CD14-positive monocyte (primary cell): ENCODE results near the gene NELFA. TPM values are rescaled to one million over a fixed set of nuclear protein-coding genes. Genes with fewer than 3 reads are reported as not detected.

Experiments used
- DNase-seq, 3 donors: peaks; one replicate each; pipeline ENCODE4 v3.0.0-alpha.2; 2011 to 2022
- H2AFZ ChIP-seq: 2 replicates; pipeline ENCODE4 v1.6.0; 2012; ENCODE audit warnings: mild to moderate bottlenecking, low read depth, low read length, inconsistent platforms; ENCODE audit not compliant: insufficient read depth, poor library complexity, severe bottlenecking
- H3K27ac ChIP-seq, 2 donors: 1 replicate in 1 of 2; 2 replicates in 1 of 2; pipeline ENCODE4 v1.5.1; 2012 to 2013; ENCODE audit warnings: low read length in 2 of 2, control low read depth in 1 of 2, inconsistent platforms in 1 of 2, low read depth in 1 of 2, mild to moderate bottlenecking in 1 of 2
- H3K27me3 ChIP-seq, 2 donors: one replicate each; pipeline versions ENCODE4 v1.6.0 to v1.6.1; 2011 to 2013; ENCODE audit warnings: low read length in 2 of 2; ENCODE audit not compliant: control insufficient read depth in 2 of 2, insufficient read depth in 2 of 2
- H3K36me3 ChIP-seq, 2 donors: replicated peaks in 1 of 2; 1 replicate in 1 of 2; 2 replicates in 1 of 2; pipeline versions ENCODE4 v1.5.1 to v1.6.1; 2012 to 2013; ENCODE audit warnings: low read length in 2 of 2, control low read depth in 1 of 2, inconsistent platforms in 1 of 2, mild to moderate bottlenecking in 1 of 2; ENCODE audit not compliant: insufficient read depth in 2 of 2, control insufficient read depth in 1 of 2
- H3K4me1 ChIP-seq, 2 donors: 1 replicate in 1 of 2; 2 replicates in 1 of 2; pipeline versions ENCODE4 v1.5.1 to v1.6.1; 2012 to 2013; ENCODE audit warnings: low read length in 2 of 2, control low read depth in 1 of 2, inconsistent platforms in 1 of 2, mild to moderate bottlenecking in 1 of 2, moderate library complexity in 1 of 2; ENCODE audit not compliant: insufficient read depth in 2 of 2, control insufficient read depth in 1 of 2
- H3K4me2 ChIP-seq: replicated peaks from 2 replicates; pipeline ENCODE3; 2012; ENCODE audit warnings: low read length, moderate library complexity, mild to moderate bottlenecking; ENCODE audit not compliant: poor library complexity, severe bottlenecking; ENCODE audit errors: extremely low read depth
- H3K4me3 ChIP-seq, 3 experiments: fragments of 200-600 bp in 1 of 3; sonication (generic) in 1 of 3; replicated peaks in 1 of 3; 1 replicate in 2 of 3; 2 replicates in 1 of 3; pipeline ENCODE4 v1.5.1; 2011 to 2013; ENCODE audit warnings: low read length in 3 of 3, mild to moderate bottlenecking in 3 of 3, control low read depth in 2 of 3, low read depth in 2 of 3, inconsistent platforms in 1 of 3, moderate library complexity in 1 of 3
- H3K79me2 ChIP-seq: 2 replicates; pipeline ENCODE4 v1.6.0; 2012; ENCODE audit warnings: mild to moderate bottlenecking, control low read depth, inconsistent platforms, low read length, moderate library complexity; ENCODE audit not compliant: insufficient read depth
- H3K9ac ChIP-seq: 2 replicates; pipeline ENCODE4 v1.6.0; 2017; ENCODE audit warnings: low read length, mild to moderate bottlenecking; ENCODE audit not compliant: insufficient read depth, poor library complexity, severe bottlenecking
- H3K9me3 ChIP-seq, 2 donors: replicated peaks in 1 of 2; 1 replicate in 1 of 2; 2 replicates in 1 of 2; pipeline versions ENCODE4 v1.5.1 to v1.6.1; 2012 to 2013; ENCODE audit warnings: low read length in 2 of 2, control low read depth in 1 of 2; ENCODE audit not compliant: control insufficient read depth in 1 of 2, insufficient read depth in 1 of 2
- H4K20me1 ChIP-seq: 2 replicates; pipeline ENCODE4 v1.6.0; 2012; ENCODE audit warnings: mild to moderate bottlenecking, low read length, control low read depth, moderate library complexity; ENCODE audit not compliant: insufficient read depth
- H3K27ac Mint-ChIP-seq, 7 donors: one replicate each; pipeline ENCODE4 v1.8.0; 2020; ENCODE audit warnings: mild to moderate bottlenecking in 7 of 7, mixed read lengths in 7 of 7, moderate library complexity in 6 of 7, inconsistent platforms in 2 of 7
- H3K27me3 Mint-ChIP-seq, 3 donors: one replicate each; pipeline ENCODE4 v1.8.0; 2021 to 2022; ENCODE audit warnings: low read depth in 3 of 3, mild to moderate bottlenecking in 3 of 3, mixed read lengths in 3 of 3, moderate library complexity in 3 of 3, inconsistent platforms in 1 of 3
- H3K36me3 Mint-ChIP-seq, 2 donors: one replicate each; pipeline ENCODE4 v1.8.0; 2020; ENCODE audit warnings: mixed read lengths in 2 of 2, inconsistent platforms in 1 of 2, mild to moderate bottlenecking in 1 of 2
- H3K4me1 Mint-ChIP-seq: one replicate; pipeline ENCODE4 v1.8.0; 2020; ENCODE audit warnings: mild to moderate bottlenecking, mixed read lengths
- H3K4me3 Mint-ChIP-seq, 2 donors: one replicate each; pipeline ENCODE4 v1.8.0; 2020; ENCODE audit warnings: mild to moderate bottlenecking in 2 of 2, mixed read lengths in 2 of 2, moderate library complexity in 1 of 2
- H3K9me3 Mint-ChIP-seq, 7 donors: one replicate each; pipeline ENCODE4 v1.8.0; 2020 to 2022; ENCODE audit warnings: mixed read lengths in 7 of 7, mild to moderate bottlenecking in 6 of 7, moderate library complexity in 6 of 7, inconsistent platforms in 2 of 7
- CTCF ChIP-seq: fragments of 200-600 bp; IDR thresholded peaks from one replicate; pipeline ENCODE4 v1.8.0; 2022; ENCODE audit warnings: antibody characterized with exemption, mild to moderate bottlenecking
- WGBS: methylation state at CpG from one replicate; pipeline ENCODE4 v1.1.5; 2013; ENCODE audit warnings: missing lambda C conversion rate; ENCODE audit not compliant: insufficient coverage; 5-methylcytosine and 5-hydroxymethylcytosine counted together
- intact Hi-C, 2 donors: fragments of 100-400 bp; cut with micrococcal nuclease; formaldehyde crosslinking; loops; one replicate each; pipeline versions ENCODE4 v1.15.0 to v1.15.1; 2023
- polyA plus RNA-seq, 3 donors: library from polyadenylated mRNA; depleted of rRNA in 1 of 3; unstranded in 2 of 3; stranded (reverse) in 1 of 3; fragments of 300-500 nt in 2 of 3; fragments of >200 nt in 1 of 3; fragmentation: Illumina TruSeq in 2 of 3; gene quantifications; 1 replicate in 2 of 3; 2 replicates in 1 of 3; pipeline ENCODE4 v1.2.3, GENCODE V29; 2012 to 2021

The NELFA gene
- polyA plus RNA-seq, 3 donors: 10.0 to 22.1 (median 10.5) TPM

GRCh38 chr4:2040391-2041238 lies 31.8 kb upstream of the NELFA start:
- TF ChIP-seq CTCF: no peak
- Histone ChIP-seq H3K27me3 (peaks cover 17 to 57% of the 10 kb centered on the region in 2 donors), H3K9ac (peak overlapping the region; percentile 39), H3K4me1 (peaks cover 14 to 19% of the 10 kb centered on the region in 2 donors), H3K9me3 (peaks cover 7 to 13% of the 10 kb centered on the region in 2 donors), H4K20me1 (peaks cover 16% of the 10 kb centered on the region), H3K27ac (no peak overlapping the region), H2AFZ (peak overlapping the region; percentile 91), H3K36me3 (peaks cover 0 to 3% of the 10 kb centered on the region in 2 donors), H3K4me2 (peak overlapping the region; percentile 93), H3K79me2 (no peaks in the 10 kb centered on the region), H3K4me3 (peak overlapping the region in 1 of 3 experiments; percentile 79)
- peak overlapping the region; percentile 37 to 61 for H3K4me3 Mint-ChIP-seq
- peaks cover 12 to 21% (median 15%) of the 10 kb centered on the region in 7 donors for H3K9me3 Mint-ChIP-seq
- H3K27ac Mint-ChIP-seq: no peak overlapping the region
- no peak for DNase-seq
- H3K4me1 Mint-ChIP-seq: peaks cover 13% of the 10 kb centered on the region
- peaks cover 2 to 10% of the 10 kb centered on the region in 2 donors for H3K36me3 Mint-ChIP-seq
- WGBS: 7% methylated on average over 57 of the region's 91 CpGs
- H3K27me3 Mint-ChIP-seq: peaks cover 34 to 70% (median 36%) of the 10 kb centered on the region in 3 donors
- intact Hi-C loops: loop anchor here (2.0 to 5.0 kb wide), 2 partner anchors 30 to 33 kb away; partner anchors contain the start of gene NELFA (in 1 of the 2)

GRCh38 chr4:2036866-2037265 lies 28.1 kb upstream of the NELFA start:
- TF ChIP-seq CTCF: no peak
- H3K27ac Mint-ChIP-seq: peak overlapping the region in 1 of 7 donors; percentile 62
- H3K4me1 Mint-ChIP-seq: peaks cover 10% of the 10 kb centered on the region
- no peaks in the 10 kb centered on the region for H3K36me3 Mint-ChIP-seq
- H3K4me3 Mint-ChIP-seq: peak overlapping the region in 1 of 2 donors; percentile 61
- peaks cover 2 to 9% of the 10 kb centered on the region in 2 donors for H3K9me3 ChIP-seq
- H2AFZ ChIP-seq: no peak overlapping the region
- 42% methylated on average over 6 of the region's 7 CpGs for WGBS
- no peaks in the 10 kb centered on the region for H3K36me3 ChIP-seq
- peaks cover 7 to 21% (median 9%) of the 10 kb centered on the region in 7 donors for H3K9me3 Mint-ChIP-seq
- H4K20me1 ChIP-seq: no peaks in the 10 kb centered on the region
- no peak overlapping the region for H3K4me2 ChIP-seq
- intact Hi-C loops: no loop called here
- no peak overlapping the region for H3K27ac ChIP-seq
- H3K79me2 ChIP-seq: no peaks in the 10 kb centered on the region
- H3K4me3 ChIP-seq: no peak overlapping the region
- peaks cover 36 to 79% (median 37%) of the 10 kb centered on the region in 3 donors for H3K27me3 Mint-ChIP-seq
- peak; percentile 20 to 43 (median 29) for DNase-seq
- peaks cover 7 to 10% of the 10 kb centered on the region in 2 donors for H3K4me1 ChIP-seq
- peaks cover 17 to 66% of the 10 kb centered on the region in 2 donors for H3K27me3 ChIP-seq
- H3K9ac ChIP-seq: no peak overlapping the region
